NCI-H748 treated with DMSO at 0.1 percent for 48 hours (cell line): ENCODE data around the gene ANTXR1.

Experiments used
- DNase-seq: peaks from one replicate; lab custom pipeline; 2025; lab: John Stamatoyannopoulos, UW

The ANTXR1 gene

DNA sequence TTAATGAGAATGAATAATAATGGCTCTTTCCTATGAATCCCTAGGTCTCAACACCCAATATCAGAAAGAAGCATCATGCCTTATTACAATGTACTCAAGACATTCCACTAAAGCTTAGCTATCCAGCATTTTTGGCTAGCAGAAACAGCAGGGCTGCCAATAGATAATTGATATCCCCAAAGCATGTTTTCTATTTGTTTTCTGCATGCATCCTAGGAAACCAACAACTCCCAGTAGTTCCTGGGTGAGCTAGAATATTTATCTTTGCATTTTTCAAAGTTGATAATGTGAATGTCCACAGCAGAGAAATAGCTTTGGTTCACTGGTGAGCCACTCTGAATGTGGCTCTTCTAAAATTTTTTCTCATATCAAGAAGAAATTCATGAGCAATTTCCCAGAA, 5.8 kb upstream of the ANTXR1 start:
- no peak for DNase-seq

DNA sequence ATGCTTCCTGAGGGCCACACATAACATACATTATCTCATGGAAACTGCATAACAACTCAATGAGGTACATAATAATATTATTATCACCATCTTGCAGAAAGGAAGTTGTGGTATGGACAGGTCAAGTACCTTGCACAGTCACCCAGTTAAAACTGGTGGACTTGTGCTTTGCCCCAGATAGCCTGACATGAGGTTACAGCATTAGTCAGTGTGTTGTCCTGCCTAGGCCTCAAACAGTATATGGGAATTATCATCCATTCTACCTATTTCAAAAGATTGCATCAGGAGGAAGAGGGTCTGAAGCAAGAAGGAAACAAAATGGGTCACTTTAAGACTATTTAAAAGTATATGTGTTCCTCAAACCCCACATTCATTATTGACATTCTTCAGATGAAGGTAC, 5.4 kb upstream of the ANTXR1 start:
- no peak for DNase-seq

DNA sequence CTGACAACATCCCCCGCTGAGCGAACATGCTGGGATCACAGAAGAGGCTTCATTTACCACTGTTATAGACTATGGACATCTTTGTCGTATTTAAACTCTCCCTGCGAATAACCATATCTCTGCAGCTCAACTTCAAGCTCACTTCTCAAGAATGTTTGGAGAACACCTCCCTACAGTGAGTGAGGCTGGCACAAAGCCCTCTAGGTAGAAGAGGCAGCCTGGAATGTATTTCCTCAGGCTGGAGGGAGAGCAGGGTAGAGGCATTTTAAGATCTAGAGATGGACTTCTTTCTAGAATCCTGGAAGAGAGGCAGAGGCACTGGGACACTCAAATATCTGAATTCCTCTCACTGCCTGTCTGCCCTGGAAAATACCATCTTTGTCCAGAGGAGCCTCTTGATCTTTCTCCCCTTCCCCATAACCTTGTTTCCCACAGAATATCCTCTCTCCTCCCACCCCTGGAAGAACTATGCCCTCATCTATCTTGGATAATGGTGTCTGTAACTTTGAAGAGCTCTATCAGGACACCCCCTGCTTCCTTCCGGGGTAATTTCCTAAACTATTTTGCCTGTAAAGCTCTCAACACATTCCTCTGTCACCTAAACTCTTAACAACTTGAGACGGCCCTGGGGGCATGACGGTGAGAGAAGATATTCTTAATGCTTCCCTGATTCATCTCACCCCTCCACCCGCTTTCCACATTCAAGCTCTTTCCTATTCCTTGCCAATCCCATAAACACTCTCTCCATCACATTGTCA, 2.4 kb upstream of the ANTXR1 start:
- DNase-seq: no peak

DNA sequence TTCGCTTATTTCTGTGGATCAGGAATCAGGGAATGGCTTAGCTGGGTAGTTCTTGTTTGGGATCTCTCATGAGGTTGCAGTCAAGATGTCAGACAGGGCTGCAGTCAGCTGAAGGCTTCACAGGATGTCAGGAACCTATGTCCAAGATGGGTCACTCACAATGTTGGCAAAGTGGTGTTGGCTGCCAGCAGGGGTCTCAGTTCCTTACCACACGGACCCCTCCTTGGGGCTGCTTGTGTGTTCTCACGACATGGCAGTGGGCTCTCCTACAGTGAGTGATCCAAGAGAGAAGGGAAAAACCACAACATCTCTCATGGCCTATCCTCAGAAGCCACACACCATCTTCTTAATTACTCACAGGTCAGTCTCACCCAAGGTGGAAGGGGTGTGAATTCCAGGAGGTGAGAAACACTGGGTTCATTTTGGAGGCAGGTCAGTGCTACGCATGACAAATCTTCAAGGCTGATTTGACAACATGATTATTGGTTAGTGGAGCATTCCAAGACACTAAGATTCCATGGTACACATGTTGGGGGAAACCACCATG, 1.3 kb upstream of the ANTXR1 start:
- no peak for DNase-seq

DNA sequence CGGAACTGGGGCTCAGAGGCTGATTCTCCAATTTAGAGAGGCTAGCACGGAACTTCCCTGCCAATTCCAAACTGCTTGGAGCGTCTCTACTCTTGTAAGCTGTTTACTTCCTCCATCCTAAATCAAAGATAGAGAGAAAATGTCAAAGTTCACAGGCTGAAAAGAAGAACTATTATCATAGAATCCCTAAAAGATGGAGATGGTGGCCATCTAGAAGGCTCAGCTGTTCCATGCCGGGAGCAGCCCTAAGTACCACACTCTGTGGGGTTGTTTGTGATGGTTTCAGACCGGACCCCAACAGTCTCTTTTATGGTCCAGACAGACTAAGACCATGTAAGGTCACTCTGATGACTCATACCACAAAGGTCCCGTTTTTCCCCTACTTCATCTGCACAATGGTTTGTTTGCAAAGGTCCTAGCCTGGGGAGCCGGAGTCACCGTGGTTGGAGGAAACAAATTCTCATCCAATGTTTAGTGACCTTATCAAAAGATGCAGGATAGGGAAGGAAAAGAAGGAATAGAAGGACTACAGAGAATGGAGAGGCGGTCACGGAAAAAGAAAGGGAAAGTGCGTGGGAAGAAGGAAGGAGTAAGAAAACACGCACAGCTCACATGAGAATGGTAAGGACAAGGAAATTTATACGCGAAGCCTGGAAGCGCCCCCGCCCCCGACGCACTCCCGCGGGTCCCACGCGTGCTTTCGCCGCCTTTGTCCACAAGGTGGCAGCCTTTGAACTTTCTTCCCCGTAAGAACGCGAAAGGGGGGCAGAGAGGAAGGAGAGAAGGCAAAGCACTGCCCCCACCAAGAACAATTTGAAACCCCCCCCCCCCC, 453 bp upstream of the ANTXR1 start:
- DNase-seq: peak; percentile 33

DNA sequence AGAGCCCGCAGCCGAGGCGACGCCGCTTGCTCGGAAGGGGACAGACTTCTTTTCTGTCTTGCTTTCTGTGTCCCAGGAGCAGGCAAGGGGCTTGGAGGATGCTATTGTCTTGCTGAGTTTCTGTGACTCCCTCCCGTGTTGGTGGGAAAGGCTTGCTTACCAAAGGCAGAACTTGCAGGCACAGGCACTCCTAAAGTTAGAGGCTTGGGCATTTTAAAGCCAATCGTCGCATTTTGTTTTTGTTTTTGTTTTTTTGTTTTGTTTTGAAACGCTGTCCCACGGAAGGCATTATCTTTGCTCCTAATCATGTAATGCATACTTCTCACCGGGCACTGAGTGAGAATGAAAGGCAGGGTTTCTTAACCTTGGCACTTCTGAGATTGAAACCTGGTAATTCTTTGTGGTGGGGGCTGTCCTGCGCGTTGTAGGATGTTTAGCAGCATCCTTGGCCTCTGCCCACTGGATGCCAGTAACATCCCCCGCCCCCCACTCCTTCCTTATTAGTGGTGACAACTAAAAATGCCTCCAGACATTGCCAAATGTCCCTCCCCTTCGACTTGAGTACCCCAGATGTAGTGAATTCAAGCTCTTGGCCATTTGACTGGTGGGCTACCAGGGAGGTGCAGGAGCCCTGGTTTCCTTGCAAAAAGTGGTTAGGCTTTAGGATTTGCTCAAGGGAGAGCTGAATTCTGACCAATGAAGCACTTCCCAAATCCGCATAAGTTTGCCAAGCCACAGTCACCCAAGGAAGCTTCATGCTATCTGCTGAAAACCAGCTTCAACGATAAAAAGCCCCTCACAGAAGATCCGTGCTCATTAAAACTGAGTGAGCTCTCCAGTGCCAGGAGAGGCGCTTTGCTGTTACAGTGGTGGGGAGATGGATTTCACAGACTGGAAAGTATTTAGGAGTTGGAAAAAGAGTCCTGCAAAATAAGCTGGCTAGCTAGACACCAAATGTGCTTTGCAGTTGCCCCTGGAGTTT, 1.2 kb downstream of the ANTXR1 start:
- DNase-seq: no peak

DNA sequence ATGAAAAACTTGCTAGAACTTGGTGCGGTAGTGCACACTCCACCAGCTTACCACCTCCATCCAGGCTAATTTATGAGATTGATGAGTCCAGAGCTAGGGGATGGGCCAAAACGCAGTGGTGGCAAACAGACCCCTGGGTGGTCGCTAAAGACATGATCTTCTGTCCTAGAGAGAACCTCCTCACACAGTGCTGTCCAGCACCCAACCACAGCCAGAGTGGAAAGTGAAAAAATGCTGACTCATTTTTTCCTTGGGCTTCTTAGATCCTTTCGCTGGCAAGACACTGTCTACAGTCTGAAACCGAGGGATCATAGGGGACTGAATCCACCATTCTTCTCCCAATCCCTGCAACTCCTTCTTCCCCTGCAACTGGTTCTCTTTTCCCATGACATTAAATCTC, 4.1 kb downstream of the ANTXR1 start:
- DNase-seq: no peak

DNA sequence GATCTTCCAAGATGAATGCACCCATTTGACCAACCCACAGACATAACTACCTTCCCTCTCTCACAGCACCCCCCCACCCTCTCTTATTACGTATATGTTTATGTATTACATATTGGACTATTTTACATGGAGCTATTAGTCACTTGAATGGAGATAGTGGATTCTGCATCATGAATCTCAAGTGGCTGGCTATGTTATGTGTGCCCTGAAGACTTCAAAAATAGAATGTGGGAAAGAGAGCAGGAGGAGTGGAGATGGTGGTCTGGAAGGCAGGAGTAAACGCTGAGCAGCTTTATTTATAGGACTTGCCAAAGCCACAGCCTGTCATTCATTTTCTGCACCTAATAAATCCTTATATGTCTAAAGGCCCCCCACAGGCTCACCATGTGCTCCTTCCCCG, 4.9 kb downstream of the ANTXR1 start:
- no peak for DNase-seq

DNA sequence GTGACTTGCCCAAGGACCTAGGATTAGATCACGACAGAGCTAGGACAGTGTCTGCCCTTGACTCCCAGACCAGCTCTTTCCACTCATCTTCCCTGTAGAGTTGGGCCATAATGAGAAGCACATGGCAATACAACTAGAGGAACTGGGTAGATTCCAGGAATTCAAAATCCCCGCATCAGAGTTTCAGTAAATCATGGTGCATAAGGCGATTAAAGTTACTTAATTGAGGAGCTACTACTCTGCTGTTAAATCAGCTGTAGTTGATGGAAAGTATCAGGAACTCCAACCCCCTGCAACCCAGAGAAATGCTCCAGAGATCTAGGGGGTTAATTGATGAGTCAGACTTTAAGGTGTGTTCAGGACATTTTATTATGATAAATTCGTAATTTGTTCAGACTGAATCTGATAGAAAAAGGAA, 5.7 kb downstream of the ANTXR1 start:
- no peak for DNase-seq

DNA sequence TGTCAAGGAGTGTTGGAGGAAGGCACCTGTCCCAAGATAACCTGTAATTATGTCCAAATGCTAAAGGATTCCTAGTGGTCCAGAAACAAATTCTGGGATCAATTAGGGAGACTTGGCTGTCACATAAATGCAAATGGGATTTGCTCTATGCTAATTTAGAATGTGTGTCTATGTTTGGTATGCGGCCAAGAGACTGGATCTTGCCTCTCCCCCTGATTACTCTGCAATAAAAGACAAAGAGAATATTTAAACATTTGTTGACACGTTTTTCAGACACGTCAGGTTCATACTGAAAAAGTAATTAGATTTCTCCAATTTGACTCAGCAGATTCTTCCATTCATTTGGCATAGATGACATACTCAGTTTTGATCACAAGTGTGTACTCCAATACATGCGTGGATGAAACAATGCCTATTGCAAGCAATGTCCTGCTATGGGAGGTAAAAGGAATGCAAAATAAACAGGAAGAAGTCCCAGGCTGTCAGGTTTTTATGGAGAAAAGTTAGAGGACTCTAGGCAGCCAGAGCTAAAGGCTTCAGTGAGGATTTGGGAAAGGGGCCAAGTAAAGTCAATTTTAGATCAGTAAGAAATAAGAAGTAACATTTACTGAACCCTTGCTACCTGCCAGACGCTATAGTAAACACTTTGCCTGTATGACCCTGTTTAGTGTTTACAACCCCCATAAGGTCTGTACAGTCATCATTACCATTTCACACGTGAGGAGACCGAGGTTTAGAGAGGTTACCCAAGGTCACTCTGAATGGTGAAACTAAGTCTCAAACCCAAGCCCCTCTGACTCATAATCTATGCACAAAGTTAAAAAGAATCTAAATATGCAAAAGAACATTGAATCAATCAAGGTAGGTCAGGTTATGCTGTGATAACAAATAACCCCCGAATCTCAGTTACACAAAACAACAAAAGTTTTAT, 7.8 kb downstream of the ANTXR1 start:
- DNase-seq: no peak

DNA sequence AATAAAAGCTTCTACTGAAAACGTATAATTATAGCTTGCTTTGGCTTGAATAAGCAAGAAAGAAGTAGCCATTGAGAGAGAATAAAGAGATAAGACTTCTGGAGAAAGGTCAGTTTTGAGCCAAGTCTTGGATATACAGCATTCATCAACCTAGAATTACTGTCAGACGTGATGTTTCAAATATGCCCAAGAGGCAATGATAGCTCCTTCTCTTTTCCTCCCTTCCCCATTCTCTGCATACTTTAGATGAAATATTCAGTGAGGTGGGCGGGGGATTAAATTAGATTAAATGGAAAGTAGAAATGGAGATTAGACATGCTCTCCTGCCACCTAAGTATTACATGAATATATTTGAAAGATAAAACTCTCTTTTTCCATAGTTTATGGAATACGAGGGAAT, 8.7 kb downstream of the ANTXR1 start:
- no peak for DNase-seq

DNA sequence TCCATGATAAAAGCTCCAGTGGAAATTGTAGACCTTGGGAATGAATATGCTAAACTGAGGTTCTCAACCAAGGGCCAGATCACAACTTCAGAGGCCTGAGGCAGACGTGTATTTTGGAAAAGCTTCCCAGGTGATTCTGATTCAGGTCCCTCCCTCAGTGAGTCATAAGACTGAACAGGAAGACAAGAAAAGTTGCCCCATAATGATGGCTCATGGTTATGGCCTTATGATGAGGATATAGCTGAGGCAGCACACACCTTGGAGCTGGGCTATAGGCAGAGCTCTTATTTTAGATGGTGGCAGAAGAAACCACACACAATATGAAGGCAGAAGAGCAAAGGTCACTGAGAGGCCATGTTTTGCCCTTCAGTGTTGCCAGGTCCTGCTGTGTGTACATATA, 9.6 kb downstream of the ANTXR1 start:
- DNase-seq: no peak

DNA sequence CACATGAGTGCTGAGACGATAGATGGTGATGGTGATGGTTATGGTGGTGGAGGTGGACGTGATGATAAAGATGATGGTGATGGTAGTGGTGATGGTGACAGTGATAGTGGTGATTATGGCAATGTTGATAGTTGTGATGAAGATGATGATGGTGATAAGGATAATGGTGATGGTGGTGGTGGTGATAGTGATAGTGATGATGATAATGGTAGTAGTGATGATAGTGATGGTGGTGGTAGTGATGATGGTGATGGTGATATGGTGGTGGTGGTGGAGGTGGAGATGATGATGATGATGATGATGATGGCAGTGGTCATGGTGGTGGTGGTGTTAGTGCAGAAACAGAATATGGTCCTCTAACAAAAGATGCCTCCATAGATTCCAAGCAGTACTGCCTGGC, 10.3 kb downstream of the ANTXR1 start:
- no peak for DNase-seq

DNA sequence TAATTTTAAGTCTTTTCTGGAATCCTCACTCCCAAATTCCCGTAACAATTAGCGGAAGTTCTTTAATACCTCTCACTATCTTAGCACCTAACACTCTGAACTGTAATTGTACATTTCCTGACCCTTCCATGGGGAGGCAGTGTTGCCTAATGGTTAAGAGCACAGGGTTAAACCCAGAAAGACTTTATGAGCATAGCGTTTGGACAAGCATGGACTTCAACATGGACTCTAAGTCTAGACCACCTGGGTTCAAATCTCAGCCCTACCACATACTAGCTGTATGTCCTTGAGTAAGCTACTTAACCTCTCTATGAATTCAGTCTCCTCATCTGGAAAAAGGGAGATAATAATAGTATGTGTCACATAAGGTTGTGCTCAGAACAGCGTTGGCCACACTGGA, 13.0 kb downstream of the ANTXR1 start:
- peak; percentile 32 for DNase-seq

DNA sequence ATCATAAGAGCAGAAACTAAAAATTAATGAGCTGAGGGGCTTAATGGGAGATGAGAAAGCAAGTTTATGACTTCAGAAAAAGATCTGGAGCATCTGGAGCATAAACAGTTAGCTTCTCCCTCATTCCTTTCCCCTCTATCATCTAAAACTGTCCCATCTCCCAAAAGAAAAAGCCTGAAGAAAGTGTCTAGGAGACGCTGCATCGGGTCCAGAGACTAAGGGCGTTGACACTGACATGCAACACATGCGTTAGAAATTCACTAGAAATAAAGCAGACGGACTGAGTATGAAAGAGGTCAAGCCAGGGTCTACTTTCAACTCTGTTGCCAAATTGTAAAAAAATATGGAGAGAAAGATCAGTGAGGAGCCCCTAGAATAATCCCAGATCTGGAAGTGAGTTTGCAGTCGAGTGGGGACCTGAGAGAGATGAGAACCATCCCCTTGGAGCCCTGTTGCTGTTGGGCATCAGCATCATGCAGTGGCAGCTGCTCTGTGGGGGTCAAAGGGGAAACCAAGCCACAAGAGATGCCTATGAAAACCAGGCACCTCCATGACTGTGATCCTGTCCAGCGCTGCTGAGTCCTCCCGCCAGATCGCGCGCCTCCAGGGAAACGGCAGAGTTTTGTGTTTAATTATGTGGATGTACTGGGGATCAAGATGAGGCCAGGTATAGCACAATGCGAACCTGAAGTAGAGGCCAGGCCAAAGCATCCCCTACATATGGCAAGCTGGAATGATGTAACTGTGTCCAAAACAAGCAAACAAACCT, 13.9 kb downstream of the ANTXR1 start:
- DNase-seq: no peak

DNA sequence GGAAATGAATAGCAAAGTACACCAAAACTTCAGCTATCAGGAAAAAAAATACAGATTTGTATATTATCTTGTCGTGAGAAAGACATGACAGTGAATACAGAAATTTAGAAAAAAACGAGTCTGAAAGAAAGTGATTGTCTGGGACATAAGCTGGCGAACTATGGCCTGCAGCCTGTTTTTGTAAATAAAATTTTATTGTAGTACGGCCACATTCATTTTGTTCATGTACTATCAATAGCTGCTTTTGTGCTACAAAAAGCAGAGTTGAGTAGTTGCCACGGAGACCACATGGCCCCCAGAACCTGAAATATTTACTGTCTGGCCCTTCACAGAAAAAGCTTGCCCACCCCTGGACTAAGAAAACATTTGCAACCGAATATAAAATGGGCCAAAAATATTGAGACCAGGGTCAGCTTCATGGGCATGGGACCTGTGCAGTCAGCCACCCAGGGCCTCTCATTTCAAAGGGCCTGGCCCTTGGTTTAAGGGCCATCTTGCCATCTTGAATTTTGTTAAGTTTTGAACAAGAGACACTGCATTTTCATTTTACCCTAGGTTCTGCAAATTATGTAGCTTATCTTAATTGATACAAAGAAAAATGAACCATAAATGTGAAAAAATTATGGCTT, 17.9 kb downstream of the ANTXR1 start:
- no peak for DNase-seq

DNA sequence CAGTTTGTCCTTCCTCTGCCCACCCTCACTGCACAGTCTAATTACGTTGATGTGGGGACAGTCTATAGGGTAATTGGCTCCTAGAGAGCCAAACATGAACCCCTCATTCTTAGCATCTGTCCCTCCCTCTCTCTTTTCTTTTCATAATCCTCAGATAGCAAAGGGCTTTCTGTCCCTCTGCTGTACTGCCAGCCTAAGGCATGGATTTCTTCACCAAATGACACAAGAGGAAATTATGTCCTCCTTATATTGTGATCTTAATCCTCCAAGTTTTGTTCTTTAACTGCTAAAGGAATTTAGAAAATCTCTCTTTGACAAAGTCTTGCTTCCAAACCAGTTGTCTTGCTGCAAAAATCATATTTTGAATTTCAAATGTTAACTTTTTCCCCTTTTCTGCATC, 18.5 kb downstream of the ANTXR1 start:
- DNase-seq: no peak

DNA sequence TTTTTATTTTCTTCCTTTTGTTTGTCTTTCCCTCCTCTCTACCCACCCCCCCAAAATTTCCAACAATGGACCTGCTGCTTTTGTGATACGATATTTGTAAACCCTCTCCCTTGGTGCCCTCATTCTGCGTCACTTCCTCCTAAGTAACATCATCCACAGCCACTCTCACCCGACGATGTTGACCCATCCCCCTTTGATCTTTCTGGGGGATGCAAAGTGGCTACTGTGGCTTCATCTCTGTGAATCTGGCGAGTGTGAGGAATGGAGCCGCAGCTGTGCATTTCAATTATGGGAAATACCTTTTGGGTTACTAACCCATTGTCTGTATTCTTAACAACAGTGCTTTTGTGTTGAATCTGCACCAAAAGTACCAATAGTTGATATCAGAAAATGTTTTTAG, 19.4 kb downstream of the ANTXR1 start:
- no peak for DNase-seq

DNA sequence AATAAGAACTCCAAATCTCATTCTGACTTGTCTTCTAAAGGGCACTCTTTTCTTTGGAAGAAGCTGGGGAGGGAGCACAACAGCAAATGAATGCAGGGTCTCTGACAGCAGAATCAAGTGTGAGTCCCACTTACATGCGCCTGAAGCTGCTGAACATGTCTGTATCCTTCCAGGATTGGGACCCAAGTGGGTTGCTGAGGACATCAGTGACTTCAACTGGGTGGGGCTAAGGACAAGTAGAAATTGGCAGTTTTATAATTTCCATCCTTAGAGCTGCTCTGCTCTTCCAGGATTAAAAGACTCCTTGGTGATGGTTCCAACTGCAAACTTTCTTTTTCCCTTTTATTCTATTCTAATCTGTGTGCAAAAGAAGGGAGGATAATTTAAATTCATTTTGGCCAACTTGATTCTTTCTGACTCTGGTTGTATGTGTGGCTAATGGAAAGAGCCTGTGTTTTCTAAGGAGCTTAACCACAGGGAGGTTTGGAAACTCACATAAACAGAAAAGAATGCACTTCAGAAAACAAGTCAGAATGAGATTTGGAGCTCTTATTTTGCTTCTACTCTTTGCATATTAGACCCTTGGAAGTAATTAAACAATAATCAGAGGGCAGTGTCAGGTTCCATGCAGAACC, 20.6 kb downstream of the ANTXR1 start:
- no peak for DNase-seq
